ENCODE results near the gene ZNF268.

Gene ZNF268

GRCh38 chr12:133174901-133175300 is 6.4 kb upstream of the ZNF268 start:
- TF ChIP-seq CTCF (IDR thresholded peaks at IDR 0.05; ENCODE audit: insufficient read depth, low read length, missing control alignments), result no peak
- ChIA-PET CTCF (no interaction called here), POLR2A (no interaction called here)
- DNase-seq (ENCODE audit: low read depth, low spot score), result no peak
- H3K4me3 ChIP-seq (ENCODE audit: low read depth, low read length), result no peak overlapping the region

GRCh38 chr12:133180669-133181068 is 626 bp upstream of the ZNF268 start:
- DNase-seq (ENCODE audit: low read depth, low spot score), result no peak
- CTCF ChIA-PET, result interaction anchor here (0.7 to 2.7 kb wide), 10 partner anchors 10 to 194 kb away, joined by 3 to 8 read pairs (median 4); partner anchors contain the start of genes ZNF10, ZNF140, ZNF26 and ZNF891
- no peak overlapping the region for H3K4me3 ChIP-seq (ENCODE audit: low read depth, low read length)
- POLR2A ChIA-PET, result interaction anchor here (0.5 to 1.5 kb wide), 2 partner anchors 49 to 50 kb away, joined by 3 to 5 read pairs; partner anchors contain the start of genes ZNF10 and ZNF891
- TF ChIP-seq CTCF (IDR thresholded peaks at IDR 0.05; ENCODE audit: insufficient read depth, low read length, missing control alignments), result no peak

GRCh38 chr12:133190176-133190575 is 8.9 kb downstream of the ZNF268 start:
- no peak for DNase-seq (ENCODE audit: low read depth, low spot score)
- ChIA-PET POLR2A (no interaction called here), CTCF (no interaction called here)
- H3K4me3 ChIP-seq (ENCODE audit: low read depth, low read length), result no peak overlapping the region
- TF ChIP-seq CTCF (IDR thresholded peaks at IDR 0.05; ENCODE audit: insufficient read depth, low read length, missing control alignments), result no peak

GRCh38 chr12:133192847-133193246 is 11.6 kb downstream of the ZNF268 start:
- no peak for TF ChIP-seq CTCF (IDR thresholded peaks at IDR 0.05; ENCODE audit: insufficient read depth, low read length, missing control alignments)
- no peak overlapping the region for H3K4me3 ChIP-seq (ENCODE audit: low read depth, low read length)
- ChIA-PET POLR2A (no interaction called here), CTCF (interaction anchor here (1.2 kb wide), 2 partner anchors 11 to 12 kb away, joined by 3 to 5 read pairs; partner anchors contain the start of gene ZNF268)
- no peak for DNase-seq (ENCODE audit: low read depth, low spot score)

GRCh38 chr12:133201888-133202287 is 20.6 kb downstream of the ZNF268 start:
- H3K4me3 ChIP-seq (ENCODE audit: low read depth, low read length), result no peak overlapping the region
- ChIA-PET CTCF (no interaction called here), POLR2A (no interaction called here)
- no peak for DNase-seq (ENCODE audit: low read depth, low spot score)
- no peak for TF ChIP-seq CTCF (IDR thresholded peaks at IDR 0.05; ENCODE audit: insufficient read depth, low read length, missing control alignments)

- no peak overlapping the region for H3K4me3 ChIP-seq (ENCODE audit: low read depth, low read length)
- CTCF ChIA-PET, result no interaction called here
- POLR2A ChIA-PET, result no interaction called here
- DNase-seq (ENCODE audit: low read depth, low spot score), result no peak
- no peak for TF ChIP-seq CTCF (IDR thresholded peaks at IDR 0.05; ENCODE audit: insufficient read depth, low read length, missing control alignments)
Observed at GRCh38 chr12:133202493-133203343, 21.4 kb downstream of the ZNF268 start.

All from AG04449 (cell line).